KMS-11 (cell line): ENCODE data around the gene WWTR1.
A peak's percentile ranks its signal among the peaks of the same experiment; 100 is the strongest.

Experiments
- H2AFZ ChIP-seq: fragments of 200-600 bp; sonication (generic); 2 replicates; pipeline ENCODE4 v1.6.1; 2016; ENCODE audit warnings: antibody characterized with exemption, mixed run types, low read depth
- H3K27ac ChIP-seq: fragments of 200-600 bp; sonication (generic); 2 replicates; pipeline ENCODE4 v1.6.1; 2016; ENCODE audit warnings: mild to moderate bottlenecking, mixed run types
- H3K27me3 ChIP-seq: fragments of 200-600 bp; sonication (generic); 2 replicates; pipeline ENCODE4 v1.6.1; 2017; ENCODE audit warnings: mild to moderate bottlenecking, low read depth, mixed run types, moderate library complexity; ENCODE audit not compliant: insufficient read depth
- H3K36me3 ChIP-seq: fragments of 200-600 bp; sonication (generic); 2 replicates; pipeline ENCODE4 v1.6.1; 2017; ENCODE audit warnings: mild to moderate bottlenecking, mixed run types; ENCODE audit not compliant: insufficient read depth
- H3K4me1 ChIP-seq: fragments of 200-600 bp; sonication (generic); 2 replicates; pipeline ENCODE4 v1.6.1; 2016; ENCODE audit warnings: mild to moderate bottlenecking, low read depth, mixed run types; ENCODE audit not compliant: poor library complexity, severe bottlenecking
- H3K4me2 ChIP-seq: fragments of 200-600 bp; sonication (generic); 2 replicates; pipeline ENCODE4 v1.7.0; 2016; ENCODE audit warnings: mild to moderate bottlenecking, mixed run types
- H3K4me3 ChIP-seq: fragments of 200-600 bp; sonication (generic); IDR thresholded peaks from 2 replicates; pipeline ENCODE4 v1.6.1; 2017; ENCODE audit warnings: low read depth, low read length, mixed read lengths; ENCODE audit not compliant: insufficient read depth
- H3K79me2 ChIP-seq: fragments of 200-600 bp; sonication (generic); 2 replicates; pipeline ENCODE4 v1.6.1; 2016; ENCODE audit warnings: low read depth, mixed run types; ENCODE audit not compliant: insufficient read depth
- H3K9ac ChIP-seq: fragments of 200-600 bp; sonication (generic); 2 replicates; pipeline ENCODE4 v1.6.1; 2016; ENCODE audit warnings: mild to moderate bottlenecking, mixed run types
- H4K20me1 ChIP-seq: fragments of 200-600 bp; sonication (generic); 2 replicates; pipeline ENCODE4 v1.6.1; 2016; ENCODE audit warnings: mild to moderate bottlenecking, mixed run types; ENCODE audit not compliant: insufficient read depth
- TF ChIP-seq, protein P1 (sequence below): fragments of 200-600 bp; sonication (generic); conservative IDR thresholded peaks from 2 replicates; pipeline ENCODE4 v1.6.1; 2017; ENCODE audit warnings: low read depth, mild to moderate bottlenecking, antibody characterized with exemption, low read length, moderate library complexity, mixed read lengths

WWTR1 gene

DNA sequence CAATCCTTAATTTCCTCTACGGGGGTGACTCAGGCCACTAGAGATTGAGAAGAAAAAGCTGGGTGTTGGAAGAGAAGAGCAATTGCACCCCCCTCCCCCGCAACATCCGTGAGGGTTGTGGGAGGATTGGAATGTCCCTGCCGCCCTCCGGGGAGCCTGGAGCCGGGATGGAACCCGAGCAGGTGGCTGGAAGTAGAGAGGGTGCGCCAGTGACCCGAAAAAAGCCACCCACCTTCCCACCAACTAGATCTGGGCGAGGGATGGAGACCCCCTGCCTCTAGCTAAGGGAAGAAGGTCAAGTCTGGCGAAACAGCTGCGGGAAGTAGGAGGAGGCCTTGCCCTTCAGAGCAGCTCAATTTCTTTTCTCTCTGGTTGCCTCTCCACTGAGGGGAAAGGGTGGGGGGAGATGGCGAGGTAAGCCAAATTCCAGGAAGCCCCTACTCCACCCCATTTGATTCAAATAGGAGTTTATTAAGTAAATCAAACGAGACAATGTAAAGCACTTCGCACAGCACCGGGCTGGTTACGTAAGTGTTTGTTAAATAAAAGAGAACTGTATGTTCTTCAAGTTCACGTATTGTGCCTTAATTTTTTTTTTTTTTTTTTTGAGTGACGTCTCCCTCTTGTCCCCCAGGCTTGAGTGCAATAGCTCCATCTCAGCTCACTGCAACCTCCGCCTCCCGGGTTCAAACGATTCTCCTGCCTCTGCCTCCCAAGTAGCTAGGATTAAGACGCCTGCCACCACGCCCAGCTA lies 1.1 kb upstream of the WWTR1 start:
- Histone ChIP-seq H3K4me3 (peak overlapping the region; percentile 98), H4K20me1 (no peaks in the 10 kb centered on the region), H3K27me3 (no peaks in the 10 kb centered on the region), H3K79me2 (no peaks in the 10 kb centered on the region), H3K4me2 (peak overlapping the region; percentile 86), H3K9ac (peak overlapping the region; percentile 86), H3K27ac (peak overlapping the region; percentile 37), H2AFZ (peak overlapping the region; percentile 98), H3K4me1 (peaks cover 13% of the 10 kb centered on the region), H3K36me3 (no peaks in the 10 kb centered on the region)
- TF ChIP-seq, protein P1, sequence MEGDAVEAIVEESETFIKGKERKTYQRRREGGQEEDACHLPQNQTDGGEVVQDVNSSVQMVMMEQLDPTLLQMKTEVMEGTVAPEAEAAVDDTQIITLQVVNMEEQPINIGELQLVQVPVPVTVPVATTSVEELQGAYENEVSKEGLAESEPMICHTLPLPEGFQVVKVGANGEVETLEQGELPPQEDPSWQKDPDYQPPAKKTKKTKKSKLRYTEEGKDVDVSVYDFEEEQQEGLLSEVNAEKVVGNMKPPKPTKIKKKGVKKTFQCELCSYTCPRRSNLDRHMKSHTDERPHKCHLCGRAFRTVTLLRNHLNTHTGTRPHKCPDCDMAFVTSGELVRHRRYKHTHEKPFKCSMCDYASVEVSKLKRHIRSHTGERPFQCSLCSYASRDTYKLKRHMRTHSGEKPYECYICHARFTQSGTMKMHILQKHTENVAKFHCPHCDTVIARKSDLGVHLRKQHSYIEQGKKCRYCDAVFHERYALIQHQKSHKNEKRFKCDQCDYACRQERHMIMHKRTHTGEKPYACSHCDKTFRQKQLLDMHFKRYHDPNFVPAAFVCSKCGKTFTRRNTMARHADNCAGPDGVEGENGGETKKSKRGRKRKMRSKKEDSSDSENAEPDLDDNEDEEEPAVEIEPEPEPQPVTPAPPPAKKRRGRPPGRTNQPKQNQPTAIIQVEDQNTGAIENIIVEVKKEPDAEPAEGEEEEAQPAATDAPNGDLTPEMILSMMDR = no peak

DNA sequence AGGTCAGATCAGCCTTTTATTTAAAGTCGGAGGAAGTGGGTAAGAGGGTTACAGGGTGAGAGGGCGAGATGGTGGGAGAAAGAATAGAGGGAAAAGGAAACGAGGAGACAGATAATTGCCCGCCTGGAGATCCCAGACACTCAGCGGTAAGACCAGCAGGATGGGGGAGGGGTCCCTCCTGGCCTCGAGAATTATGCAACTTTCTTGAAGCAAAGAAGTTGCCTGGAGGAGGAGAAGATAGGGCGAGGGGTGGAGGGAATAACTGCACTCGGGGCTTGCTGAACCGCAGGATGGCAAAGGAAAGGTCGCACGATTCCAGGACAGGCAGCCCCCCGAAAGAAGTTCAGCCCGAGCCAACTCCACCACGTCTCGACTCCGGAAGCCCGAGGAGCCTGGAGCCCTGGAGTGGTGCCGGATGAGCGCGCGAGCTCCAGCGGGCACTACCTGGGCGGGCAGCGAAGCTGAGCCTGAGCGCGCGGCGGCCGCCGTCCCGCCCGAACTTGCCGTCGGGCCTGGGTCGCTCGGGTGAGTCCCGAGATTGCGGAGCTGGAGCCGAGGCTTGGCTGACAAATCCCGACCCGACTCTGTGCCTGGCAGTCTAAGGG lies 402 bp downstream of the WWTR1 start:
- Histone ChIP-seq H2AFZ (peak overlapping the region; percentile 98), H3K4me3 (no peak overlapping the region), H3K4me2 (peak overlapping the region; percentile 86; the same call in 1 of the 2 replicates), H3K4me1 (peaks cover 13% of the 10 kb centered on the region), H3K27me3 (no peaks in the 10 kb centered on the region), H3K79me2 (no peaks in the 10 kb centered on the region), H3K27ac (no peak overlapping the region), H4K20me1 (no peaks in the 10 kb centered on the region), H3K36me3 (no peaks in the 10 kb centered on the region), H3K9ac (peak overlapping the region; percentile 86; the same call in 1 of the 2 replicates)
- TF ChIP-seq, protein P1 = no peak

DNA sequence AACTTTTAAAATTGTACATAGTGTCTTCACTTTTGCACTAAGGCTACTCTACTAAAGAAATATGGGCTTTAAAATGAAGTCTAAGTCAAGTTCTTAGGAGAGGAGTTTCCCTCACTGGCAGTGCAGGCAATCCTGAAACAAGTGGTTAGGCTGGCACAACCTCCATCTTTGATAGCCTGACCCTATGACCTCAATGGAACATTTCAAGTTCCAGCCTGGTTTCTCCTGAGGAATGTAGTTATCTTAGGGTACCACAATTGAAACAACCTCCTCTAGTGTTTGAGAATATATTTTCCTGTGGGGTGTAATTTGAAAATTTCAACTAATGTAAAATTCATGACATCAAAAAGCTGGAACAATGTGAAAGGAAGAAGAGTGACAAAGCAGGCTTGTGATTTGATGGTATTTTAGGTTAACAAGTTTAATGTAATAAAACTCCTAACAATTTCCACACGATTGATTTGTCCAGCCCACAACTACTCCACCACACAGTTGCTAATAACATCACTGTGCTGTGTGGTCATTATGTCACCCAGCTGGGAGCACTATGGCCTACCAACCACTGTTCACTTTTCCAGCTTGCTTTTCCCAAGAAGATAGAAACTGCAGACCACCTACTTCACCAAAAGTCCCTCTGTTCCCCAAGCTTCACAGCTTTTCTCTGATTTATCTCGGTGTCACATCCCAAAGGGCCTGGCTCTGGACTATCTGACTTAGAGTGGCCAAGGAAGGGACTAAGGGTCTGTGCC lies 1.8 kb downstream of the WWTR1 start:
- no peak overlapping the region for H3K9ac ChIP-seq
- no peaks in the 10 kb centered on the region for H3K36me3 ChIP-seq
- H3K4me3 ChIP-seq = no peak overlapping the region
- no peak overlapping the region for H3K27ac ChIP-seq
- H3K4me1 ChIP-seq = peaks cover 13% of the 10 kb centered on the region
- TF ChIP-seq, protein P1 = no peak
- H3K79me2 ChIP-seq = no peaks in the 10 kb centered on the region
- no peaks in the 10 kb centered on the region for H3K27me3 ChIP-seq
- H3K4me2 ChIP-seq = no peak overlapping the region
- H4K20me1 ChIP-seq = no peaks in the 10 kb centered on the region
- no peak overlapping the region for H2AFZ ChIP-seq

DNA sequence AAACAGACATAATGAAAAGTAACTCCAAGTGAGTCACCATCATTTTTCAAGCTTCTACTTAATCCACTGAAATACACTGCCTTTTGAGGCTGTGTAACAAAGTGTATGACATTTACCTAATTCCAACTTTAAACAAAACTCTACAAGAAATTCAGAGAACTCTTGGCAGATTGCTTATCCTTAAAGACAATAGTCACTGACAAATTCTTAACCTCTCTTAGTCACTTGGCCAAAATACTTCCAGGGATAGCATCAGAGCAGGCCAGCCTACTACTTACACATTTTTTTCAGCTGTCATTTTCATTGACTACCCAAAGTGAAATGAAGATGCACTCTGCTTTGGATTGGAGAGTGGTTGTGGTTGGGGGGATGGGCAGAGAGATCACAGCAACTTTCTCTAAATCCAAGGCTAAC lies 3.6 kb downstream of the WWTR1 start:
- Histone ChIP-seq H3K4me2 (no peak overlapping the region), H4K20me1 (no peaks in the 10 kb centered on the region), H3K27ac (no peak overlapping the region), H3K4me3 (no peak overlapping the region), H3K79me2 (no peaks in the 10 kb centered on the region), H3K9ac (no peak overlapping the region), H3K4me1 (peaks cover 10% of the 10 kb centered on the region), H2AFZ (no peak overlapping the region), H3K36me3 (no peaks in the 10 kb centered on the region), H3K27me3 (no peaks in the 10 kb centered on the region)
- TF ChIP-seq, protein P1 = no peak
